Sigmoid colon (tissue), 7 donors: ENCODE results near the gene MBOAT1. TPM values are rescaled to one million over a fixed set of nuclear protein-coding genes. Genes with fewer than 3 reads are reported as not detected.

ENCODE experiments used
- DNase-seq: peaks from one replicate; pipeline ENCODE4 v3.0.0-alpha.2; 2019
- H3K27ac ChIP-seq, 4 donors: fragments of 200-600 bp; sonication (generic); one replicate each; pipeline ENCODE4 v1.5.1; 2016 to 2019; ENCODE audit warnings: mild to moderate bottlenecking in 1 of 4
- H3K27me3 ChIP-seq, 3 donors: fragments of 200-600 bp; sonication (generic); one replicate each; pipeline ENCODE4 v1.5.1; 2019; ENCODE audit warnings: mild to moderate bottlenecking in 1 of 3
- H3K36me3 ChIP-seq, 4 donors: fragments of 200-600 bp; sonication (generic); one replicate each; pipeline ENCODE4 v1.5.1; 2016 to 2019
- H3K4me1 ChIP-seq, 4 donors: fragments of 200-600 bp; sonication (generic); one replicate each; pipeline ENCODE4 v1.5.1; 2017 to 2019
- H3K4me3 ChIP-seq, 4 donors: fragments of 200-600 bp; sonication (generic); one replicate each; pipeline ENCODE4 v1.5.1; 2017 to 2019; ENCODE audit warnings: mild to moderate bottlenecking in 2 of 4, moderate library complexity in 1 of 4
- H3K9me3 ChIP-seq, 4 donors: fragments of 200-600 bp in 3 of 4; sonication (generic) in 3 of 4; one replicate each; pipeline versions ENCODE4 v1.5.1 to v1.6.1; 2013 to 2019
- EP300 ChIP-seq, 4 donors: sonication (generic); formaldehyde crosslinking; IDR thresholded peaks; one replicate each; pipeline ENCODE4 v1.6.1; 2017; ENCODE audit warnings: antibody characterized with exemption in 4 of 4
- POLR2A ChIP-seq, 2 donors: fragments of 450-650 bp; IDR thresholded peaks; one replicate each; pipeline ENCODE4 v1.6.1; 2016; ENCODE audit warnings: antibody characterized with exemption in 2 of 2, mild to moderate bottlenecking in 2 of 2, moderate library complexity in 2 of 2
- POLR2AphosphoS5 ChIP-seq, 4 donors: sonication (generic); formaldehyde crosslinking; IDR thresholded peaks; one replicate each; pipeline ENCODE4 v1.6.1; 2017; ENCODE audit warnings: antibody characterized with exemption in 4 of 4
- WGBS, 2 donors: extraction: QIAGEN DNeasy Blood & Tissue Kit; methylation state at CpG; one replicate each; pipeline ENCODE4 v1.1.7; 2013; 5-methylcytosine and 5-hydroxymethylcytosine counted together
- intact Hi-C: fragments of 100-400 bp; cut with DNase I; formaldehyde crosslinking; loops from one replicate; pipeline ENCODE4 v1.15.1; 2023
- polyA plus RNA-seq, 3 donors: library from polyadenylated mRNA; stranded (reverse); fragments of 200-250 nt; gene quantifications; one replicate each; pipeline ENCODE4 v1.2.3, GENCODE V29; 2013
- total RNA-seq, 4 donors: library from RNA; depleted of rRNA; stranded (reverse); fragments of >200 nt; gene quantifications; one replicate each; pipeline ENCODE4 v1.1.0, GENCODE V29; 2016
- TF ChIP-seq, protein P1 (sequence below), 4 experiments: fragments of 450-650 bp in 3 of 4; fragments of 200-600 bp in 1 of 4; IDR thresholded peaks; one replicate each; pipeline ENCODE4 v1.5.1; 2016 to 2019; ENCODE audit warnings: antibody characterized with exemption in 4 of 4, mild to moderate bottlenecking in 3 of 4, moderate library complexity in 2 of 4
- donor health status: healthy with polysubstance abuse.
- donor health status: Bipolar disorder and iron deficiency.
- donor health status: healthy.

MBOAT1 gene
- total and polyA plus RNA-seq, 7 donors = 2.4 to 16.6 (median 10.7) TPM

DNA sequence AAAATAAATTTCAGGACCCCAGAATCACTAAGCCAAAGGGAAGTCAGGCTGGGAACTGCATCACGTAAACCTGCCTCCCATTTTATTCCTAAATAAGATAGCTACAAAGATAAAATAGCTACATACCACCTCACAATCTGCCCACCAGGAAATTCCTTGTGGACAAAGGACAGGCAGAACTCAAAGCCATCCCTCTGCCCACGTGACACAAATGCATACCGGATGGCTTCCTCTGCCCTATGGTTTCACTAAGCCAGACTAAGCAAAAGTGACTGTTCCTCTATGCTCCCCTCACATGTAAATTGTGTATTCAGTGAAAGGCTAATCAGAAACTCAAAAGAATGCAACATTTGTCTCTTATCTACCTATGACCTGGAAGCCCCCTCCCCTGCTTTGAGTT lies 15.0 kb downstream of the MBOAT1 start:
- Histone ChIP-seq H3K27ac (peak overlapping the region in 2 of 4 donors; percentile 65 to 73), H3K9me3 (no peaks in the 10 kb centered on the region), H3K4me1 (peaks cover 0 to 44% (median 39%) of the 10 kb centered on the region in 4 donors), H3K27me3 (no peaks in the 10 kb centered on the region), H3K4me3 (no peak overlapping the region), H3K36me3 (no peaks in the 10 kb centered on the region)
- 77 to 91% methylated on average over 3 of the region's 3 CpGs for WGBS, 2 donors
- no peak for DNase-seq
- TF ChIP-seq POLR2AphosphoS5 (IDR thresholded peaks at IDR 0.05) (no peak), EP300 (IDR thresholded peaks at IDR 0.05) (no peak), POLR2A (IDR thresholded peaks at IDR 0.05) (no peak)
- TF ChIP-seq, protein P1, sequence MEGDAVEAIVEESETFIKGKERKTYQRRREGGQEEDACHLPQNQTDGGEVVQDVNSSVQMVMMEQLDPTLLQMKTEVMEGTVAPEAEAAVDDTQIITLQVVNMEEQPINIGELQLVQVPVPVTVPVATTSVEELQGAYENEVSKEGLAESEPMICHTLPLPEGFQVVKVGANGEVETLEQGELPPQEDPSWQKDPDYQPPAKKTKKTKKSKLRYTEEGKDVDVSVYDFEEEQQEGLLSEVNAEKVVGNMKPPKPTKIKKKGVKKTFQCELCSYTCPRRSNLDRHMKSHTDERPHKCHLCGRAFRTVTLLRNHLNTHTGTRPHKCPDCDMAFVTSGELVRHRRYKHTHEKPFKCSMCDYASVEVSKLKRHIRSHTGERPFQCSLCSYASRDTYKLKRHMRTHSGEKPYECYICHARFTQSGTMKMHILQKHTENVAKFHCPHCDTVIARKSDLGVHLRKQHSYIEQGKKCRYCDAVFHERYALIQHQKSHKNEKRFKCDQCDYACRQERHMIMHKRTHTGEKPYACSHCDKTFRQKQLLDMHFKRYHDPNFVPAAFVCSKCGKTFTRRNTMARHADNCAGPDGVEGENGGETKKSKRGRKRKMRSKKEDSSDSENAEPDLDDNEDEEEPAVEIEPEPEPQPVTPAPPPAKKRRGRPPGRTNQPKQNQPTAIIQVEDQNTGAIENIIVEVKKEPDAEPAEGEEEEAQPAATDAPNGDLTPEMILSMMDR (IDR thresholded peaks at IDR 0.05) = no peak
- intact Hi-C loops = no loop called here

DNA sequence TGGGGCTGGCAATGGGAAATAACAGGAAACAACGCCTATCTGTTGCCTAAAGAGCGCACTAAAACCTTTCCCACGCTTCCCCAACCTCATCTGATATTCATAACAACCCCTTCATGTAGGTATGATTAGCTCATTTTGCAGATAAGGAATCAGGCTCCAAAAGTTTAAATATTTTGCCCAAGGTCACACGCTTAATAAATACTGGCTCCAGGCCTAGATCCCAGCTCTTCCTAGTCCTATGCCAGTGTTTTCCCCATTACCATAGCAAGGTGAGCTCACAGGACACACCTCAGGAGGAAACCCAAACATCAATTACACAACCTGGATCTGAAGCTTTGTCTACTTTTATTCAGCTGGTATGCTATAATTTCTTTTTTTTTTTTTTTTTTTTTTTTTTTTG lies 19.6 kb downstream of the MBOAT1 start:
- Histone ChIP-seq H3K4me1 (no peaks in the 10 kb centered on the region), H3K27me3 (no peaks in the 10 kb centered on the region), H3K27ac (no peak overlapping the region), H3K36me3 (no peaks in the 10 kb centered on the region), H3K4me3 (no peak overlapping the region), H3K9me3 (no peaks in the 10 kb centered on the region)
- TF ChIP-seq POLR2A (IDR thresholded peaks at IDR 0.05) (no peak), EP300 (IDR thresholded peaks at IDR 0.05) (no peak), POLR2AphosphoS5 (IDR thresholded peaks at IDR 0.05) (no peak)
- TF ChIP-seq, protein P1 (IDR thresholded peaks at IDR 0.05) = no peak
- 17 to 68% methylated on average over 4 of the region's 4 CpGs for WGBS, 2 donors
- intact Hi-C loops = no loop called here
- DNase-seq = no peak

GRCh38 chr6:20191992-20192391 lies 20.3 kb downstream of the MBOAT1 start:
- H3K9me3 ChIP-seq = no peaks in the 10 kb centered on the region
- WGBS, 2 donors = 9 to 63% methylated on average over 1 of the region's 1 CpG
- TF ChIP-seq, protein P1 (IDR thresholded peaks at IDR 0.05) = no peak
- TF ChIP-seq POLR2A (IDR thresholded peaks at IDR 0.05) (no peak), POLR2AphosphoS5 (IDR thresholded peaks at IDR 0.05) (no peak), EP300 (IDR thresholded peaks at IDR 0.05) (no peak)
- H3K27me3 ChIP-seq = no peaks in the 10 kb centered on the region
- H3K4me1 ChIP-seq = peaks cover 0 to 4% (median 3%) of the 10 kb centered on the region in 4 donors
- no peaks in the 10 kb centered on the region for H3K36me3 ChIP-seq
- H3K4me3 ChIP-seq = no peak overlapping the region
- H3K27ac ChIP-seq = no peak overlapping the region
- no peak for DNase-seq
- intact Hi-C loops = no loop called here

DNA sequence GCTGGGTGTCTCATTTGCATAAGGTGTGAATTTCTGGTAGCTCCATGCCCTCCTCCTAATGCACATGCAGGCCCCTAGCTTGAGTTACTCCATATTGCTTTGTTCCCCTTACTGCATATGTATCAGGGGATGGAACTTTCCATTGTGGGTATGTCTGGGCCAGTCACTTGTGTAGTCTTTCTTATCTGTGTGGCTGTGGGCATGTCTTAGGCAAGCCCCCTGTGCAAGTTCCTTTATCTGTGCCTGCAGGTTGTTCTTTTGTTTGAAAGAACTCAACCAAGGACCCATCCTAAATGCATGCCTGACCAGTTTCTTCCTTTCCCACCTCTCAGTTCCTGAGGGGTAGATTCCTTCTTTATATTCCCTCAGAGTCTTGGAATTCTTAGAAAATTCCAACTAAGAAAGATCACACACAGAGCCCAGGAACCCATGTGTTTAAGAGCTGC lies 23.6 kb downstream of the MBOAT1 start:
- no peaks in the 10 kb centered on the region for H3K27me3 ChIP-seq
- intact Hi-C loops = no loop called here
- H3K4me3 ChIP-seq = no peak overlapping the region
- H3K27ac ChIP-seq = no peak overlapping the region
- H3K9me3 ChIP-seq = no peaks in the 10 kb centered on the region
- TF ChIP-seq POLR2A (IDR thresholded peaks at IDR 0.05) (no peak), EP300 (IDR thresholded peaks at IDR 0.05) (no peak), POLR2AphosphoS5 (IDR thresholded peaks at IDR 0.05) (no peak)
- TF ChIP-seq, protein P1 (IDR thresholded peaks at IDR 0.05) = no peak
- H3K36me3 ChIP-seq = no peaks in the 10 kb centered on the region
- no peak for DNase-seq
- peaks cover 0 to 13% (median 10%) of the 10 kb centered on the region in 4 donors for H3K4me1 ChIP-seq

GRCh38 chr6:20186981-20187380 lies 25.3 kb downstream of the MBOAT1 start:
- Histone ChIP-seq H3K9me3 (no peaks in the 10 kb centered on the region), H3K27me3 (no peaks in the 10 kb centered on the region), H3K36me3 (no peaks in the 10 kb centered on the region), H3K4me3 (no peak overlapping the region), H3K4me1 (peaks cover 0 to 23% (median 20%) of the 10 kb centered on the region in 4 donors), H3K27ac (peak overlapping the region in 3 of 4 donors; percentile 54 to 55 (median 55))
- TF ChIP-seq POLR2AphosphoS5 (IDR thresholded peaks at IDR 0.05) (no peak), EP300 (IDR thresholded peaks at IDR 0.05) (no peak), POLR2A (IDR thresholded peaks at IDR 0.05) (no peak)
- TF ChIP-seq, protein P1 (IDR thresholded peaks at IDR 0.05) = no peak
- intact Hi-C loops = no loop called here
- 83 to 94% methylated on average over 5 of the region's 5 CpGs for WGBS, 2 donors
- no peak for DNase-seq
